Mesenchymal stem cell (in vitro differentiated cells and primary cell): ENCODE data around the gene PELI1.

Source experiments
- DNase-seq: peaks from one replicate; pipeline ENCODE4 v3.0.0-alpha.2; 2013
- H2AFZ ChIP-seq: one replicate; pipeline ENCODE4 v1.6.1; 2013; ENCODE audit warnings: low read depth, mild to moderate bottlenecking, control low read depth, inconsistent platforms, low read length, moderate library complexity
- H2AK5ac ChIP-seq: 2 replicates; pipeline ENCODE4 v1.6.1; 2013; ENCODE audit warnings: low read length, moderate library complexity, mild to moderate bottlenecking, inconsistent platforms; ENCODE audit not compliant: severe bottlenecking
- H2BK120ac ChIP-seq: one replicate; pipeline ENCODE4 v1.6.1; 2013; ENCODE audit warnings: low read depth, mild to moderate bottlenecking, inconsistent platforms, low read length, moderate library complexity
- H2BK12ac ChIP-seq, 2 experiments: one replicate each; pipeline ENCODE4 v1.6.1; 2013; ENCODE audit warnings: inconsistent platforms in 2 of 2, low read length in 2 of 2, mild to moderate bottlenecking in 2 of 2, moderate library complexity in 2 of 2, control low read depth in 1 of 2
- H2BK15ac ChIP-seq: one replicate; pipeline ENCODE4 v1.6.1; 2013; ENCODE audit warnings: mild to moderate bottlenecking, low read depth, inconsistent platforms; ENCODE audit not compliant: poor library complexity, severe bottlenecking
- H2BK5ac ChIP-seq: 2 replicates; pipeline ENCODE4 v1.6.1; 2013; ENCODE audit warnings: low read depth, mild to moderate bottlenecking, low read length, control low read depth, inconsistent platforms; ENCODE audit not compliant: poor library complexity, severe bottlenecking
- H3K14ac ChIP-seq, 2 experiments: one replicate each; pipeline ENCODE4 v1.6.1; 2013; ENCODE audit warnings: inconsistent platforms in 2 of 2, low read length in 2 of 2, control low read depth in 1 of 2, mild to moderate bottlenecking in 1 of 2, moderate library complexity in 1 of 2
- H3K18ac ChIP-seq, 2 experiments: one replicate each; pipeline ENCODE4 v1.6.1; 2013; ENCODE audit warnings: inconsistent platforms in 2 of 2, low read length in 2 of 2, control low read depth in 1 of 2, low read depth in 1 of 2, mild to moderate bottlenecking in 1 of 2
- H3K23ac ChIP-seq, 2 experiments: one replicate each; pipeline ENCODE4 v1.6.1; 2013; ENCODE audit warnings: inconsistent platforms in 2 of 2, low read length in 2 of 2, mild to moderate bottlenecking in 2 of 2, moderate library complexity in 2 of 2, control low read depth in 1 of 2
- H3K27ac ChIP-seq: 2 replicates; pipeline ENCODE4 v1.5.1; 2013; ENCODE audit warnings: mild to moderate bottlenecking, moderate library complexity, low read length, control low read depth, inconsistent platforms; ENCODE audit not compliant: poor library complexity, severe bottlenecking
- H3K27me3 ChIP-seq, 2 experiments: 2 replicates each; pipeline versions ENCODE4 v1.6.1 to v1.7.0; 2013; ENCODE audit warnings: low read length in 2 of 2, mild to moderate bottlenecking in 2 of 2, moderate library complexity in 2 of 2, control low read depth in 1 of 2, inconsistent platforms in 1 of 2; ENCODE audit not compliant: control insufficient read depth in 1 of 2, insufficient read depth in 1 of 2
- H3K36me3 ChIP-seq, 2 experiments: 2 replicates each; pipeline versions ENCODE4 v1.6.1 to v1.7.0; 2013; ENCODE audit warnings: low read length in 2 of 2, control low read depth in 1 of 2, inconsistent platforms in 1 of 2, low read depth in 1 of 2, mild to moderate bottlenecking in 1 of 2; ENCODE audit not compliant: insufficient read depth in 2 of 2, control insufficient read depth in 1 of 2
- H3K4ac ChIP-seq, 2 experiments: one replicate each; pipeline ENCODE4 v1.6.1; 2013; ENCODE audit warnings: inconsistent platforms in 2 of 2, low read length in 2 of 2, mild to moderate bottlenecking in 2 of 2, moderate library complexity in 2 of 2, control low read depth in 1 of 2, low read depth in 1 of 2
- H3K4me1 ChIP-seq: 2 replicates; pipeline ENCODE4 v1.6.1; 2013; ENCODE audit warnings: low read depth, low read length, control low read depth; ENCODE audit not compliant: control insufficient read depth, insufficient read depth
- H3K4me2 ChIP-seq: 2 replicates; pipeline ENCODE4 v1.6.1; 2013; ENCODE audit warnings: low read length, mild to moderate bottlenecking, inconsistent platforms; ENCODE audit not compliant: poor library complexity, severe bottlenecking
- H3K4me3 ChIP-seq, 2 experiments: 2 replicates each; pipeline versions ENCODE4 v1.5.1 to v1.7.0; 2013; ENCODE audit warnings: low read length in 2 of 2, mild to moderate bottlenecking in 2 of 2, control low read depth in 1 of 2, low read depth in 1 of 2; ENCODE audit not compliant: insufficient read depth in 1 of 2
- H3K79me1 ChIP-seq: replicated peaks from 2 replicates; pipeline ENCODE4 v1.6.1; 2013; ENCODE audit warnings: mild to moderate bottlenecking, control low read depth, low read length, inconsistent platforms; ENCODE audit not compliant: poor library complexity, severe bottlenecking
- H3K9ac ChIP-seq: 2 replicates; pipeline ENCODE4 v1.7.0; 2013; ENCODE audit warnings: mild to moderate bottlenecking, low read length, moderate library complexity
- H3K9me3 ChIP-seq: 2 replicates; pipeline ENCODE4 v1.7.0; 2013; ENCODE audit warnings: mild to moderate bottlenecking, low read length; ENCODE audit not compliant: control insufficient read depth
- H4K8ac ChIP-seq: one replicate; pipeline ENCODE4 v1.6.1; 2013; ENCODE audit warnings: inconsistent platforms, mild to moderate bottlenecking, low read length, moderate library complexity
- H4K91ac ChIP-seq: one replicate; pipeline ENCODE4 v1.6.1; 2013; ENCODE audit warnings: mild to moderate bottlenecking, low read length, inconsistent platforms
- WGBS: methylation state at CpG from one replicate; pipeline ENCODE4 v1.1.7; 2013; ENCODE audit warnings: mixed read lengths; 5-methylcytosine and 5-hydroxymethylcytosine counted together

The PELI1 gene

GRCh38 chr2:64128406-64128805 lies 15.8 kb downstream of the PELI1 start:
- H2BK120ac ChIP-seq, result no peak overlapping the region
- no peak for DNase-seq
- H3K18ac ChIP-seq, result no peak overlapping the region
- H3K4me3 ChIP-seq, result no peak overlapping the region
- no peak overlapping the region for H4K8ac ChIP-seq
- no peak overlapping the region for H3K4me2 ChIP-seq
- H4K91ac ChIP-seq, result no peak overlapping the region
- H2BK15ac ChIP-seq, result no peak overlapping the region
- H3K36me3 ChIP-seq, result peaks cover 0 to 3% of the 10 kb centered on the region in 2 experiments
- no peak overlapping the region for H3K14ac ChIP-seq
- H3K23ac ChIP-seq, result no peak overlapping the region
- no peak overlapping the region for H3K4ac ChIP-seq
- no peak overlapping the region for H3K27ac ChIP-seq
- no peak overlapping the region for H2AFZ ChIP-seq
- H2BK5ac ChIP-seq, result no peak overlapping the region
- no peaks in the 10 kb centered on the region for H3K9me3 ChIP-seq
- no peaks in the 10 kb centered on the region for H3K27me3 ChIP-seq
- no CpG with 5 or more reads among the region's 1 CpG for WGBS
- H3K4me1 ChIP-seq, result peaks cover 2% of the 10 kb centered on the region
- no peak overlapping the region for H2AK5ac ChIP-seq
- no peak overlapping the region for H2BK12ac ChIP-seq
- H3K9ac ChIP-seq, result no peak overlapping the region
- H3K79me1 ChIP-seq, result peaks cover 8% of the 10 kb centered on the region

GRCh38 chr2:64127119-64127518 lies 17.1 kb downstream of the PELI1 start:
- H2BK15ac ChIP-seq, result no peak overlapping the region
- no peak overlapping the region for H2AK5ac ChIP-seq
- H3K4me2 ChIP-seq, result no peak overlapping the region
- no peaks in the 10 kb centered on the region for H3K9me3 ChIP-seq
- no peak overlapping the region for H2BK120ac ChIP-seq
- whole genome bisulfite sequencing, result 100% methylated on average over 1 of the region's 2 CpGs
- H2AFZ ChIP-seq, result no peak overlapping the region
- no peak for DNase-seq
- no peak overlapping the region for H4K91ac ChIP-seq
- H4K8ac ChIP-seq, result no peak overlapping the region
- H3K27ac ChIP-seq, result no peak overlapping the region
- H2BK5ac ChIP-seq, result no peak overlapping the region
- H3K14ac ChIP-seq, result no peak overlapping the region
- no peak overlapping the region for H2BK12ac ChIP-seq
- H3K4ac ChIP-seq, result no peak overlapping the region
- no peak overlapping the region for H3K18ac ChIP-seq
- H3K27me3 ChIP-seq, result no peaks in the 10 kb centered on the region
- no peak overlapping the region for H3K9ac ChIP-seq
- no peak overlapping the region for H3K4me3 ChIP-seq
- H3K23ac ChIP-seq, result no peak overlapping the region
- H3K4me1 ChIP-seq, result peaks cover 2% of the 10 kb centered on the region
- peaks cover 0 to 3% of the 10 kb centered on the region in 2 experiments for H3K36me3 ChIP-seq
- peaks cover 8% of the 10 kb centered on the region for H3K79me1 ChIP-seq

GRCh38 chr2:64126601-64127000 lies 17.6 kb downstream of the PELI1 start:
- Histone ChIP-seq H2BK15ac (no peak overlapping the region), H3K18ac (no peak overlapping the region), H3K9ac (no peak overlapping the region), H4K91ac (no peak overlapping the region), H3K4me2 (no peak overlapping the region), H3K4me1 (peaks cover 2% of the 10 kb centered on the region), H3K23ac (no peak overlapping the region), H2BK12ac (no peak overlapping the region), H3K36me3 (peaks cover 0 to 2% of the 10 kb centered on the region in 2 experiments), H3K4ac (no peak overlapping the region), H3K27ac (no peak overlapping the region), H4K8ac (no peak overlapping the region), H3K14ac (no peak overlapping the region), H3K27me3 (no peaks in the 10 kb centered on the region), H2AK5ac (no peak overlapping the region), H3K4me3 (no peak overlapping the region), H3K79me1 (peaks cover 10% of the 10 kb centered on the region), H2AFZ (no peak overlapping the region), H3K9me3 (no peaks in the 10 kb centered on the region), H2BK120ac (no peak overlapping the region), H2BK5ac (no peak overlapping the region)
- no peak for DNase-seq
- WGBS, result over 99% methylated on average over 3 of the region's 3 CpGs

- no peak overlapping the region for H3K14ac ChIP-seq
- H3K9ac ChIP-seq, result no peak overlapping the region
- H4K91ac ChIP-seq, result no peak overlapping the region
- no peak for DNase-seq
- H3K9me3 ChIP-seq, result no peaks in the 10 kb centered on the region
- no peaks in the 10 kb centered on the region for H3K27me3 ChIP-seq
- H3K4me3 ChIP-seq, result no peak overlapping the region
- peaks cover 2% of the 10 kb centered on the region for H3K4me1 ChIP-seq
- H2BK15ac ChIP-seq, result no peak overlapping the region
- no peak overlapping the region for H2BK5ac ChIP-seq
- no peak overlapping the region for H4K8ac ChIP-seq
- no peaks in the 10 kb centered on the region for H3K36me3 ChIP-seq
- H2AK5ac ChIP-seq, result no peak overlapping the region
- H2BK120ac ChIP-seq, result no peak overlapping the region
- H2BK12ac ChIP-seq, result no peak overlapping the region
- peaks cover 13% of the 10 kb centered on the region for H3K79me1 ChIP-seq
- H3K27ac ChIP-seq, result no peak overlapping the region
- no peak overlapping the region for H3K18ac ChIP-seq
- H2AFZ ChIP-seq, result no peak overlapping the region
- no peak overlapping the region for H3K4ac ChIP-seq
- no peak overlapping the region for H3K4me2 ChIP-seq
- no peak overlapping the region for H3K23ac ChIP-seq
Measured at GRCh38 chr2:64124571-64124970, 19.6 kb downstream of the PELI1 start.
